Panc1 (cell line): ENCODE results near the gene C10orf143. TPM values are rescaled to one million over a fixed set of nuclear protein-coding genes. Genes with fewer than 3 reads are reported as not detected.

Source experiments
- ATAC-seq: fragments of 200-7000 bp; cut with Tn5 transposase; 2 replicates; pipeline ENCODE4 v1.9.1; 2020; ENCODE audit warnings: mild to moderate bottlenecking, moderate library complexity
- BruUV-seq: library from RNA; stranded (reverse); fragments of 400-500 nt; replicated peaks from 2 replicates; lab custom pipeline; 2021; lab: Mats Ljungman, UMichigan
- CTCF ChIA-PET: fragments of 300-600 bp; sonication (Branson Sonifier 250); formaldehyde crosslinking; loops from one replicate; lab custom pipeline; 2022; ENCODE audit warnings: antibody characterized with exemption; lab: Charles Lee
- POLR2A ChIA-PET: fragments of 300-600 bp; sonication (Branson Sonifier 250); formaldehyde crosslinking; loops from one replicate; lab custom pipeline; 2022; ENCODE audit warnings: antibody characterized with exemption; lab: Charles Lee
- DNase-seq: peaks from one replicate; pipeline ENCODE4 v3.0.0-alpha.2; 2010; ENCODE audit warnings: low read depth, low spot score
- H3K27ac ChIP-seq: 2 replicates; pipeline ENCODE4 v1.5.1; 2011; ENCODE audit warnings: mild to moderate bottlenecking, low read length, inconsistent platforms
- H3K27me3 ChIP-seq: fragments of 200-500 bp; sonication (Bioruptor generic); 2 replicates; pipeline ENCODE4 v1.6.0; 2014; ENCODE audit warnings: low read length, inconsistent platforms; ENCODE audit not compliant: control insufficient read depth, insufficient read depth
- H3K36me3 ChIP-seq: fragments of 200-500 bp; sonication (Bioruptor generic); 2 replicates; pipeline ENCODE4 v1.5.1; 2014; ENCODE audit warnings: inconsistent platforms, mild to moderate bottlenecking, low read length, moderate library complexity; ENCODE audit not compliant: control insufficient read depth, insufficient read depth
- H3K4me1 ChIP-seq: 2 replicates; pipeline ENCODE4 v1.5.1; 2011; ENCODE audit warnings: inconsistent platforms, mild to moderate bottlenecking, low read length, moderate library complexity; ENCODE audit not compliant: control insufficient read depth, insufficient read depth
- H3K4me3 ChIP-seq, 2 experiments: 2 replicates each; pipeline ENCODE4 v1.5.1; 2011 to 2012; ENCODE audit warnings: low read depth in 2 of 2, low read length in 2 of 2, mild to moderate bottlenecking in 2 of 2, inconsistent platforms in 1 of 2, moderate library complexity in 1 of 2
- H3K9me3 ChIP-seq: fragments of 200-500 bp; sonication (Bioruptor generic); 2 replicates; pipeline ENCODE4 v1.5.1; 2014; ENCODE audit warnings: low read depth, mild to moderate bottlenecking, inconsistent platforms, low read length, moderate library complexity; ENCODE audit not compliant: control insufficient read depth, insufficient read depth
- CTCF ChIP-seq: fragments of 450-650 bp; IDR thresholded peaks from 2 replicates; pipeline ENCODE4 v1.5.1; 2017; ENCODE audit warnings: mild to moderate bottlenecking
- POLR2AphosphoS5 ChIP-seq: IDR thresholded peaks from 2 replicates; pipeline ENCODE4 v1.6.1; 2012; ENCODE audit warnings: mild to moderate bottlenecking, low read depth, low read length, moderate library complexity
- REST ChIP-seq, 2 experiments: IDR thresholded peaks; 2 replicates each; pipeline ENCODE4 v1.6.1; 2011 to 2012; ENCODE audit warnings: low read depth in 2 of 2, control low read depth in 1 of 2, low read length in 1 of 2, mild to moderate bottlenecking in 1 of 2, moderate library complexity in 1 of 2; ENCODE audit not compliant: insufficient read depth in 1 of 2
- SIN3A ChIP-seq: IDR thresholded peaks from 2 replicates; pipeline ENCODE4 v1.6.1; 2012; ENCODE audit warnings: low read depth, mild to moderate bottlenecking, low read length, moderate library complexity, borderline replicate concordance; ENCODE audit not compliant: insufficient read depth
- TCF7L2 ChIP-seq: IDR thresholded peaks from 2 replicates; pipeline ENCODE4 v1.6.1; 2011; ENCODE audit warnings: mild to moderate bottlenecking, low read depth, low read length, inconsistent platforms
- in situ Hi-C: cut with HindIII; loops from 2 replicates; pipeline ENCODE4 v1.10.0; 2016; ENCODE audit warnings: low sequenced_read_pairs, low pct_unique_long_range_greater_than_20kb
- intact Hi-C: fragments of 100-400 bp; cut with micrococcal nuclease; formaldehyde crosslinking; loops from one replicate; pipeline ENCODE4 v1.10.0; 2022; ENCODE audit not compliant: unreplicated experiment
- total RNA-seq: library from RNA; stranded (reverse); gene quantifications from one replicate; pipeline ENCODE4 v1.2.1, GENCODE V29; 2021; ENCODE audit not compliant: unreplicated experiment

C10orf143 gene
- total RNA-seq, 1 experiment from 2014 or later: 1.0 TPM

GRCh38 chr10:130016993-130017630 lies 93.5 kb downstream of the C10orf143 start:
- ATAC-seq: no peak

GRCh38 chr10:130016095-130016494 lies 94.5 kb downstream of the C10orf143 start:
- intact Hi-C loops (no loop called here), in situ Hi-C loops (no loop called here)
- no TSS peak for BruUV-seq
- no peaks in the 10 kb centered on the region for H3K9me3 ChIP-seq
- POLR2A ChIA-PET: no interaction called here
- TF ChIP-seq CTCF: no peak
- TF ChIP-seq SIN3A: no peak
- no peak overlapping the region for H3K27ac ChIP-seq
- H3K4me3 ChIP-seq: no peak overlapping the region
- no peaks in the 10 kb centered on the region for H3K36me3 ChIP-seq
- DNase-seq (no peak), ATAC-seq (no peak)
- no peaks in the 10 kb centered on the region for H3K27me3 ChIP-seq
- no peaks in the 10 kb centered on the region for H3K4me1 ChIP-seq
- CTCF ChIA-PET: no interaction called here

More at GRCh38 chr10:130016993-130017630, 93.5 kb downstream of the C10orf143 start:
- intact Hi-C loops (no loop called here), in situ Hi-C loops (no loop called here)
- Histone ChIP-seq H3K4me3 (no peak overlapping the region), H3K27ac (no peak overlapping the region), H3K9me3 (no peaks in the 10 kb centered on the region), H3K27me3 (no peaks in the 10 kb centered on the region), H3K36me3 (no peaks in the 10 kb centered on the region), H3K4me1 (no peaks in the 10 kb centered on the region)
- no peak for DNase-seq
- ChIA-PET CTCF (no interaction called here), POLR2A (no interaction called here)
- no TSS peak for BruUV-seq
- no peak for TF ChIP-seq POLR2AphosphoS5
- no peak for TF ChIP-seq REST (IDR thresholded peaks at IDR 0.05; ENCODE audit: insufficient read depth in 1 of 2, low read depth in 2 of 2, low read length in 1 of 2)
- TF ChIP-seq TCF7L2: no peak
- no peak for TF ChIP-seq SIN3A
- TF ChIP-seq CTCF: no peak
